ENCODE measurements around the gene CHN2.
"Not testable (repeated sequence)": the region's sequence is repeated elsewhere in the genome, so short reads cannot be mapped to it uniquely, and the experiment has no call there.

Gene CHN2

GRCh38 chr7:29488977-29489376, 294.4 kb downstream of the CHN2 start:
- no peak for DNase-seq (ENCODE audit: low read depth, low spot score)

GRCh38 chr7:29490094-29490607, 295.6 kb downstream of the CHN2 start:
- DNase-seq (ENCODE audit: low read depth, low spot score): no peak

GRCh38 chr7:29494350-29494749, 299.8 kb downstream of the CHN2 start:
- no peak for DNase-seq (ENCODE audit: low read depth, low spot score)

- no peak for DNase-seq (ENCODE audit: low read depth, low spot score)
Observed at GRCh38 chr7:29495653-29496052, 301.1 kb downstream of the CHN2 start.

GRCh38 chr7:29496355-29497020, 301.9 kb downstream of the CHN2 start:
- DNase-seq (ENCODE audit: low read depth, low spot score): no peak

- no peak for DNase-seq (ENCODE audit: low read depth, low spot score)
Observed at GRCh38 chr7:29499932-29500331, 305.4 kb downstream of the CHN2 start.

GRCh38 chr7:29500719-29501118, 306.1 kb downstream of the CHN2 start:
- no peak for DNase-seq (ENCODE audit: low read depth, low spot score)

- no peak for DNase-seq (ENCODE audit: low read depth, low spot score)
Observed at GRCh38 chr7:29502133-29502532, 307.6 kb downstream of the CHN2 start.

GRCh38 chr7:29505931-29506330, 311.4 kb downstream of the CHN2 start:
- DNase-seq (ENCODE audit: low read depth, low spot score): no peak

- DNase-seq (ENCODE audit: low read depth, low spot score): no peak
Observed at GRCh38 chr7:29508608-29509007, 314.0 kb downstream of the CHN2 start.

- DNase-seq (ENCODE audit: low read depth, low spot score): no peak
Observed at GRCh38 chr7:29510028-29510427, 315.5 kb downstream of the CHN2 start.

GRCh38 chr7:29511337-29511736, 316.8 kb downstream of the CHN2 start:
- no peak for DNase-seq (ENCODE audit: low read depth, low spot score)

- DNase-seq (ENCODE audit: low read depth, low spot score): no peak
Observed at GRCh38 chr7:29511851-29512250, 317.3 kb downstream of the CHN2 start.

- DNase-seq (ENCODE audit: low read depth, low spot score): no peak
Observed at GRCh38 chr7:29516491-29516890, 321.9 kb downstream of the CHN2 start.

- no peak for DNase-seq (ENCODE audit: low read depth, low spot score)
Observed at GRCh38 chr7:29518616-29519015, 324.0 kb downstream of the CHN2 start.

- no peak for DNase-seq (ENCODE audit: low read depth, low spot score)
Observed at GRCh38 chr7:29523728-29524127, 329.2 kb downstream of the CHN2 start.

GRCh38 chr7:29527505-29528108, 333.0 kb downstream of the CHN2 start:
- no peak for DNase-seq (ENCODE audit: low read depth, low spot score)

- DNase-seq (ENCODE audit: low read depth, low spot score): not testable (repeated sequence)
Observed at GRCh38 chr7:29528526-29528925, 334.0 kb downstream of the CHN2 start.

Data from smooth muscle cell of the brain vasculature (primary cell).